HFF-Myc (cell line): ENCODE data around the gene ZFHX3.

Experiments used
- DNase-seq: peaks from one replicate; pipeline ENCODE4 v3.0.0-alpha.2; 2011; ENCODE audit warnings: low read depth; ENCODE audit errors: extremely low read depth
- H3K4me3 ChIP-seq: replicated peaks from 2 replicates; pipeline ENCODE4 v1.5.1; 2011; ENCODE audit warnings: low read depth, mild to moderate bottlenecking, control low read depth, low read length
- CTCF ChIP-seq: IDR thresholded peaks from 2 replicates; pipeline ENCODE4 v1.5.1; 2012; ENCODE audit warnings: mild to moderate bottlenecking, low read depth, low read length, control low read depth; ENCODE audit errors: missing control alignments

The ZFHX3 gene

GRCh38 chr16:72905581-72905980 lies 142.3 kb downstream of the ZFHX3 start:
- no peak for DNase-seq
- H3K4me3 ChIP-seq = no peak overlapping the region
- no peak for TF ChIP-seq CTCF

GRCh38 chr16:72903176-72903575 lies 144.8 kb downstream of the ZFHX3 start:
- no peak for TF ChIP-seq CTCF
- DNase-seq = no peak
- H3K4me3 ChIP-seq = no peak overlapping the region

DNA sequence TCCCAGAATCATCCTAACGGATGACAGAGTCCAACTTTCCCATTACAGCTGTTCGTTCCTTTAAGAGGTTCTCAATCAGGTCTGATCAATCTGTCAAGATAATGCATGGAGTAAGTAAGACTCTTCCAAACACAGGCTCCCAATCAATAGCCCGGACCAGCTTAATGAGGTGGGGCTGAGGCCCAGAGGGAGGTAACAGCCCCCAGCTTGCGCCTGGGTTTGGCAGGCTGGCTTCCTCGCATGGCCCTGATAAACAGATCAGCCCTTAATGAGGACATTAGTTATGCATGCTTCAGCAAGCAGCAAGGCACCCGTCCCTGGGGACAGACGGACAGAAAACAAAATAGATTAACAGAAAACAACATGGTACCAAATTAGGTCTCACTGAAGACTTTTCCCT lies 145.7 kb downstream of the ZFHX3 start:
- no peak overlapping the region for H3K4me3 ChIP-seq
- no peak for DNase-seq
- no peak for TF ChIP-seq CTCF

- H3K4me3 ChIP-seq = no peak overlapping the region
- no peak for DNase-seq
- no peak for TF ChIP-seq CTCF
Observed at GRCh38 chr16:72901000-72901627, 146.8 kb downstream of the ZFHX3 start.

GRCh38 chr16:72898216-72898825 lies 149.6 kb downstream of the ZFHX3 start:
- no peak for DNase-seq
- no peak overlapping the region for H3K4me3 ChIP-seq
- no peak for TF ChIP-seq CTCF

DNA sequence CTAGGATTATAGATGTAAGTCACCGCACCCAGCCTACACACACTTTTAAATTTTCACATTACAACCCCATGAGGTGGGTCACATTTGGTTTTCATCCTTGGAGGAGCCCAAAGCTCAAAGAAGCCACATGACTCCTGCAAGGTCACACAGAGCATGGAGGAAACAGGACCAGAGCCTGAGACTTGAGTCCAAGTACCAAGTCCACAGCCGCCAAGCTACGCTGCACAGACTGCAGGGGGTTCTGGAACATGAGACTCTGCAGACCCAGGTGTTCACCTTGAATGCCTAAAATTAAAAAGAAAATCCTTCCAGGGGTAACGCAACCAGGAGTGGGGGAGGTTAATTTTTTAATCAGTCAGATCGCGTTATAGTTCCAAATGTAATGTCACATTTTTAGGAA lies 150.2 kb downstream of the ZFHX3 start:
- TF ChIP-seq CTCF = no peak
- no peak for DNase-seq
- no peak overlapping the region for H3K4me3 ChIP-seq

DNA sequence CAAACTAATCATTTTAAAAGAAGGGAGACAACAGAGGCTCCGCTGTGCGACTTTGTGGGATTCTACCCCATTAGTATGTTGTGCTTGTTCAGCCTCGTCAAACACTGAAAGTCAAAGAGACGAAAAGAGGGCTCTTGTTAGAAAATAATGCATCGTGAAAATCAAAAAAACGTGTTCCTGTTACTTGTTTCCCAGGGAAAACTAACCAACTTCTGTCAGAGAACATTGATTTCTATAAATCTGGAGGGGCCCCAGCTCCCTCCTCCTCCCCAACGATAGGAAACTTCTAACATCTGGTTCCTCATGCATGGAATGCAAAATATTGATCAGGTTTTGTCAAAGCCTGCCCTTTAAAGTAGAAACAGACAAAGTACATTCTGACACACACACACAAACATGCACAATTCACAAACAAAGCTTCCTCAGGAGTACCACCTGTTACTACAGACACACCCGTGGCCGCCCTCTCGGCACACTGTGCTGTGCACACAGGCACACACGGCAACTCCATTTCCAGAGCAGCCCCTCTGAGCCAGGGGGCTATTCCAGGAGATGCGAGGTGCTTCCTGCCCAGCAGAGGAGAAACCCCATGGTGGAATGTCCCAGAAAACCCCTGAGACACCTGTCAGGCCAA lies 151.3 kb downstream of the ZFHX3 start:
- TF ChIP-seq CTCF = no peak
- H3K4me3 ChIP-seq = no peak overlapping the region
- DNase-seq = no peak
